ENCODE measurements around the gene STPG1.

The STPG1 gene

DNA sequence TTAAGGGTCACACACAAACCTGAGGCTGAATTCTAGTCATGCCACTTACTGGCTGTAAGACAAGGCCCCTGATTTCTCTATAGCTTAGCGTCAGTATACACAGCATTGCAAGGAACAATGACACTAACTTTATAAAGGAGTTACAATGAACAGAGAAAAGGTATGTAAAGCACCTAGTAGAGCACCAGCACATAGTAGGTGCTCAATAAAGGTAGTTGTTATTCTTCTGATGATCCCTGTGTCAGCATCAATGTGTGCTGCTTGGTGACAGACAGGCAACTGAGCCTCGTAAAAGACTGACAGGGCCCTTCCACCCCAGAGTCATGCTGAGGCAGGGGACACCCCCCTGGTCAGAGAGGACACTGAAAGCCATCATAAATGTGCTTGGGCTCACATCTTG lies 51.2 kb downstream of the STPG1 start:
- TF ChIP-seq, protein P1, sequence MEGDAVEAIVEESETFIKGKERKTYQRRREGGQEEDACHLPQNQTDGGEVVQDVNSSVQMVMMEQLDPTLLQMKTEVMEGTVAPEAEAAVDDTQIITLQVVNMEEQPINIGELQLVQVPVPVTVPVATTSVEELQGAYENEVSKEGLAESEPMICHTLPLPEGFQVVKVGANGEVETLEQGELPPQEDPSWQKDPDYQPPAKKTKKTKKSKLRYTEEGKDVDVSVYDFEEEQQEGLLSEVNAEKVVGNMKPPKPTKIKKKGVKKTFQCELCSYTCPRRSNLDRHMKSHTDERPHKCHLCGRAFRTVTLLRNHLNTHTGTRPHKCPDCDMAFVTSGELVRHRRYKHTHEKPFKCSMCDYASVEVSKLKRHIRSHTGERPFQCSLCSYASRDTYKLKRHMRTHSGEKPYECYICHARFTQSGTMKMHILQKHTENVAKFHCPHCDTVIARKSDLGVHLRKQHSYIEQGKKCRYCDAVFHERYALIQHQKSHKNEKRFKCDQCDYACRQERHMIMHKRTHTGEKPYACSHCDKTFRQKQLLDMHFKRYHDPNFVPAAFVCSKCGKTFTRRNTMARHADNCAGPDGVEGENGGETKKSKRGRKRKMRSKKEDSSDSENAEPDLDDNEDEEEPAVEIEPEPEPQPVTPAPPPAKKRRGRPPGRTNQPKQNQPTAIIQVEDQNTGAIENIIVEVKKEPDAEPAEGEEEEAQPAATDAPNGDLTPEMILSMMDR (IDR thresholded peaks at IDR 0.05), result no peak
- no peak for TF ChIP-seq ZFX (IDR thresholded peaks at IDR 0.05; ENCODE audit: borderline replicate concordance)
- H3K27ac ChIP-seq, result no peak overlapping the region

DNA sequence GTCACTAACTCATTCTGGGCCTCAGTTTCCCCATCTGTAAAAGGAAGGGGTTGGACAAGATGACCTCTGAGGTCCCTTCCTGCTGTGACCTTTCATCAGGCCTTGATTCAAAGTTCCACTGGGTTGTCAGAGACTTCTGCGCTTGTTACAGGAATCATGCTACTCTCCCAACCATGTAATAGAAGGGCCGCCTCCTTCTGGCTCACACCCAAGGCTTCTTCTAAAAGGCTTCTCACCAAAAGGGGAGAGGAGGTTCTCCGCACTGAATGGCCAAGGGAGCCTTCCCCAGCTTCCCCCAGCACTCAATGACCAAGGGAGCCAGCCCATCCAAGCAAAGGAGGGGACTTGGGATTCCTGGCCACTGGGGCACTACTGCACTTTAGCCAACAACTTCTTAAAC lies 51.8 kb downstream of the STPG1 start:
- no peak overlapping the region for H3K27ac ChIP-seq
- no peak for TF ChIP-seq ZFX (IDR thresholded peaks at IDR 0.05; ENCODE audit: borderline replicate concordance)
- TF ChIP-seq, protein P1 (IDR thresholded peaks at IDR 0.05), result no peak

DNA sequence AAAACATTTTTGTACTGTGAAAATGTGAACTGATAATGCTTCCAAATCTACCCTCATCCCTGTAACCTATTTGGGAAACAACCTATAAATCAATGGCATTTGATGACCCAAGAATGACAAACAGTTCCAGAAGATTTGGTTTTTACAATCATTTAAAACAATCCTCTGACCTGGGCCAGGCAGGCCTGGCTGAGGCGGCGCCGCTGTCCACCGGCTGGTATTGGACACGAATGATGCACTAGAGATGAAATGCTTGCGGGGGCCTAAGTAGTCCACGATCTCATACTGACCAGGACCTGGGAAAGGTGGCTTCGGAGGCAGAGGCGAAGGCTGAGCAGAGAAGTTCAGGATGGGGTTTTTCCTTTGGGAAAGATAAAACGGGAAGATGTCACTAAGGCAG lies 52.9 kb downstream of the STPG1 start:
- TF ChIP-seq, protein P1 (IDR thresholded peaks at IDR 0.05), result no peak
- TF ChIP-seq ZFX (IDR thresholded peaks at IDR 0.05; ENCODE audit: borderline replicate concordance), result no peak

DNA sequence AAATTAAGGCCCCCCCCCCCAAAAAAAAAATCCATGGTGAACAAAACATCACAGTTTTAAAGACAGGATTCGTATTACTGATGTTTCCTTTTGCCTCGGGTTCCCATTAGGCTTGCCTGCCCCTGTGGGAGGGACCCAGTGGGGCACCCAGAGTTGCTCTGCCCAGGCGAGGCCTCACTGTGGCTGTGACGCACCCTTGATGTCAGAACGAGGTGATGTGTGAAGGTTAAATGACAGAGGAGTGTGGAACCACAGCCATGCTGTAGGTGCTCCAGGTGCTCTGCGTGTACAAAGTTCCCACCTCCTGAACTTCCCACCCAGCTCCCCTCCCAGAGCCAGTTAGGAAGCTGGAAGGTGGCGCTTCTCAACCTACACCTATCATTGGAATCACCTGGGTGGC lies 56.5 kb downstream of the STPG1 start:
- TF ChIP-seq ZFX (IDR thresholded peaks at IDR 0.05; ENCODE audit: borderline replicate concordance), result no peak
- TF ChIP-seq, protein P1 (IDR thresholded peaks at IDR 0.05), result no peak
- H3K27ac ChIP-seq, result no peak overlapping the region

More for the DNA sequence above, 52.9 kb downstream of the STPG1 start:
- no peak overlapping the region for H3K27ac ChIP-seq

DNA sequence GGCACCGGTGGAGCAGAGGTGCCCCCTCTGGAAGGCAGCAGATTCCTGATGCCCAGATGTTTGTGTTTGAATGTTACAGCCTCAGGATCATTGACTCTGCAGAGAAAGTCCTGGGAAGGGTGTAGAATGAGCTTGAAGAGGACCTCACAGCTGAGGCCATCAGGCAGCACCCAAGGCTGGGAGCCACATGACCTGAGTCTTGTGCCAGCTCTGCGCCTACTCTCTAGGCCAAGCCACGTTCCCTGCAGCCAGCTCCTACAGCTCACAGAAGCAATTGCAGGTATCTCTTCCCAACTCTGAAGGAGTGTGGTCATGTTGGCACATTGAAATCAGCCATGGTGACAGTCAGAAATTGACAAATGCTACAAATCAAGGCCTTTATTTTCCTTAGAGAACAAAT lies 58.1 kb downstream of the STPG1 start:
- TF ChIP-seq, protein P1 (IDR thresholded peaks at IDR 0.05), result no peak
- no peak for TF ChIP-seq ZFX (IDR thresholded peaks at IDR 0.05; ENCODE audit: borderline replicate concordance)
- no peak overlapping the region for H3K27ac ChIP-seq

DNA sequence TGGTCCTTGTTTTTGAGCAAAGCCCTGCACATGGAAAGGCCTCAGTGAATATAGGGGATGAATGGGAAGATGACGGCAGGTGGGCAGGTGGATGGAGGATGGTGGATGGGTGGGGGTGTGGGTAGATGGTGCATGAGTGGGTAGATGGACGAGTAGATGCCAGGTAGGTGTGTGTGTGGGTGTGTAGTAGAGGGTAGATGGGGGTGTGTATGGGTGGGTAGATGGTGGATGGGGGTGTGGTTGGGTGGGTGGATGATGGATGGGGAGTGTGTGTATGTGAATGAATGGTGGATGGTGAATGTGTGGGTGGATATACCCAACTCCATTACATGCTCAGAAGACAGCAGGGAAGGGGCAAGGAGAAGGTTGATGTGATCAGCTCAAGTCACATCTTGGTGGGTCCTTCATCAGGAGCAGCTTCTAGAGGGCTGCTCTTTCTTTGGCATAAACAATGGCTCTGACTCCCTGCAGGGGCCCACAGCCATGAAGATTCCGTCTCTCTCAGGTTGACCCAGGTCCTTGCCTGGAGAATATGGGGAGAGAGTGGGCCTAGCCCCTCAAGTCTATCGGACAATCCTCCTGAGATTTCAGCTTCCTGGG lies 60.2 kb downstream of the STPG1 start:
- H3K27ac ChIP-seq, result no peak overlapping the region
- no peak for TF ChIP-seq ZFX (IDR thresholded peaks at IDR 0.05; ENCODE audit: borderline replicate concordance)
- TF ChIP-seq, protein P1 (IDR thresholded peaks at IDR 0.05), result no peak

DNA sequence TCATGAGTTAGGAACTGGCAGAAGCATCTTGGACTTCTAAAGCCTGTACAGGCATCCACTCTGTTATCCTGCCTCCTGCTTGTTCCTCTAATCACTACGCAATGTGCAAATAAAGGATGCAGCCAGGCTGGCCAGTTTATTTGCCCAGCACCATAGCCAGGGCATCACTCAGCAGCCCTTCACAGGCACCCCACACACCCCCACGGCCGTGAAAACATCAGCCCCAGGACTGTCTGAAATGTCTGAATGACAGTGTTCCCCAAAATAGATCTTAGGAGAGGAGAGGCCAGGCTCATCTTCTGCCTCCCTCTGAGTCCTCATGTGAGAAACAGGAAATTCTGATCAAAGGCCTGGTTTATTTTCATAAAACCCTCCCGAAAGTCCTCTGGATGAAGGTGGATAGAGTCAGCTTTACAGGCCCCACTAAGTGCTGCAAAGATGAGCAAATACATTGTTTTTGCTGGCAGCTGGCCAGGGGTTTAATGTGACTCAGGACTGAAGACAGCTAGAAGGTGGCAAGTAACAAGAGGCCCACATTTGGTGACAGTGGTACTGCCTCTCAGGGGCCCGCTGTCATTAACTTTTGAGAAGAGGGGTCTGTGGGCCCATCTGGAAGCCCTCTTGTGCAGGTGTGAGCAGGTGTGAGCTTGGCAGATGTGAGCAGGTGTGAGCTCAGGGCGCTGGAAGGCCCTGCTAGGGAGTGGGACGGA lies 61.5 kb downstream of the STPG1 start:
- H3K27ac ChIP-seq, result no peak overlapping the region
- TF ChIP-seq ZFX (IDR thresholded peaks at IDR 0.05; ENCODE audit: borderline replicate concordance), result no peak
- TF ChIP-seq, protein P1 (IDR thresholded peaks at IDR 0.05), result no peak
